Type B pancreatic cell (in vitro differentiated cells): ENCODE results near the gene C9orf78. TPM values are rescaled to one million over a fixed set of nuclear protein-coding genes. Genes with fewer than 3 reads are reported as not detected.

ENCODE experiments used
- DNase-seq: peaks from one replicate; pipeline ENCODE4 v3.0.0; 2021; ENCODE audit warnings: mixed read lengths; ENCODE audit not compliant: unreplicated experiment; ENCODE audit errors: extremely low spot score
- H3K27ac Mint-ChIP-seq: 2 replicates; pipeline ENCODE4 v1.8.0; 2021; ENCODE audit warnings: mild to moderate bottlenecking, mixed read lengths
- H3K27me3 Mint-ChIP-seq: 2 replicates; pipeline ENCODE4 v1.8.0; 2021; ENCODE audit warnings: mixed read lengths
- H3K36me3 Mint-ChIP-seq: 2 replicates; pipeline ENCODE4 v1.8.0; 2021; ENCODE audit warnings: mixed read lengths
- H3K4me1 Mint-ChIP-seq: one replicate; pipeline ENCODE4 v1.8.0; 2021; ENCODE audit warnings: mixed read lengths; ENCODE audit not compliant: unreplicated experiment
- H3K4me3 Mint-ChIP-seq: 2 replicates; pipeline ENCODE4 v1.8.0; 2021; ENCODE audit warnings: mild to moderate bottlenecking, mixed read lengths
- H3K9me3 Mint-ChIP-seq: 2 replicates; pipeline ENCODE4 v1.8.0; 2021; ENCODE audit warnings: mixed read lengths
- CTCF ChIP-seq: fragments of 200-600 bp; sonication (generic); conservative IDR thresholded peaks from 2 replicates; pipeline ENCODE4 v1.5.0; 2021; ENCODE audit warnings: antibody characterized with exemption, mild to moderate bottlenecking
- total RNA-seq: library from RNA; stranded (reverse); gene quantifications from 2 replicates; pipeline ENCODE4 v1.2.1, GENCODE V29; 2021; ENCODE audit warnings: low replicate concordance

Gene C9orf78
- total RNA-seq, 1 donor from 2014 or later: 35.4 TPM

- no peak for TF ChIP-seq CTCF
Measured at GRCh38 chr9:129826344-129826743, 8.7 kb downstream of the C9orf78 start.

GRCh38 chr9:129823935-129824601, 11.0 kb downstream of the C9orf78 start, which contains the start of gene TOR1A:
Gene TOR1A (minus strand): TSS chr9:129824136. CDS start chr9:129824085, 51 bp downstream.
- Mint-ChIP-seq H3K36me3 (peaks cover 5% of the 10 kb centered on the region), H3K27me3 (no peaks in the 10 kb centered on the region), H3K9me3 (no peaks in the 10 kb centered on the region), H3K4me3 (peak within 1 kb of the TSS; percentile 92), H3K27ac (peak within 1 kb of the TSS; percentile 74), H3K4me1 (peaks cover 10% of the 10 kb centered on the region)
- no peak for TF ChIP-seq CTCF
- peak; percentile 92 for DNase-seq

More at GRCh38 chr9:129826344-129826743, 8.7 kb downstream of the C9orf78 start:
- Mint-ChIP-seq H3K36me3 (peaks cover 5% of the 10 kb centered on the region), H3K4me1 (peaks cover 10% of the 10 kb centered on the region), H3K9me3 (no peaks in the 10 kb centered on the region), H3K27ac (no peak overlapping the region), H3K27me3 (no peaks in the 10 kb centered on the region), H3K4me3 (no peak overlapping the region)
- DNase-seq: no peak

DNA sequence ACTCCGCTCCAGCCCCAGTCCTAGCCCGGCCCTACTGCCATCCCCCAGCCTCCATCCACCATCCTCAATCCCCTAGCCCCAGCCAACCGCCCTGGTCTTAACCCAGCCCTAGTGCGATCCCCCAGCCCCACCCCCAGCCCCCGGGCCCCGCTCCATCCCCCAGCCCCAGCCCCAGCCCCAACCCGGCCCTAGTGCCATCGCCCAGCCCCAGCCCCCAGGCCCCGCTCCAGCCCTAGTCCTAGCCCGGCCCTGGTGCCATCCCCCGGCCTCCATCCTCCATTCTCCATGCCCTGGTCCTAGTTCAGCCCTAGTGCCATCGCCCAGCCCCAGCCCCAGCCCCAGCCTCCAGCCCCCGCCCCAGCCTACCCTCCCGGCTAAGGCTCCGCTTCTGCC, 11.5 kb downstream of the C9orf78 start:
- Mint-ChIP-seq H3K9me3 (no peaks in the 10 kb centered on the region), H3K27ac (no peak overlapping the region)

DNA sequence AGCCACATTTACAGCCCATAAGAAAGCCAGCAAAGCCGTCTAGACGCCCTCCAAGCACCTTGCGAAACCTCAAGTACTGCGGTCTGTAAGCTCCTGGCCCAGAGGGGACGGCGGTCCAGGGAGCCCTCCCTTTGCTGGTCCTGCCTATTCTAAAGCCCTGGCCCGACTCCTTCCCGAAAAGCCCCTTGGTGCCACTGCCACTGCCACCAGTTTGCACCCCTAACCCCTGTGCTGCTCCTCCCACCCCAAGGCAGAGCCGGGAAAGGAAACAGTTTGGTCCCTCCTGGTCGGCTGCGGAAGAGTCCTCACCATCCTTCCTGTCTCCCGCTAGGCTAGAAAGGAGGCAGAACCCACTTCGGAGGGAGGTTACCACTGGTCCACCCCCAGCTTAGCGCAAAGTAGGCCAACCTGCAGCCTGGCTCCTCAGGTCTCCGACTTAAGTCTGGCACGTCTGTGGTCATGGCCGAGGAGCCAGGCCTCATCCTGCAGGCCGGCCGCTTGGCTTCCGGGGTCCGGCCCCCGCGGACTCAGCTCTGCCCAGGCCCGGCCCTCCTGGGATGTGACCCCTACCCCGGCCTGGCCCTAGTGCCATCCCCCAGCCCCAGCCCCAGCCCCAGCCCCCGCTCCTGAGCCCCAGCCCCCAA, 12.1 kb downstream of the C9orf78 start:
- TF ChIP-seq CTCF: no peak
- no peaks in the 10 kb centered on the region for H3K9me3 Mint-ChIP-seq
- peak overlapping the region; percentile 92 for H3K4me3 Mint-ChIP-seq
- H3K27ac Mint-ChIP-seq: no peak overlapping the region
- peaks cover 12% of the 10 kb centered on the region for H3K36me3 Mint-ChIP-seq
- no peaks in the 10 kb centered on the region for H3K27me3 Mint-ChIP-seq
- H3K4me1 Mint-ChIP-seq: peaks cover 10% of the 10 kb centered on the region
- no peak for DNase-seq

More for the DNA sequence above, 11.5 kb downstream of the C9orf78 start:
- DNase-seq: no peak
- Mint-ChIP-seq H3K36me3 (peaks cover 11% of the 10 kb centered on the region), H3K4me1 (peaks cover 10% of the 10 kb centered on the region), H3K27me3 (no peaks in the 10 kb centered on the region), H3K4me3 (peak overlapping the region; percentile 92)
- TF ChIP-seq CTCF: no peak

DNA sequence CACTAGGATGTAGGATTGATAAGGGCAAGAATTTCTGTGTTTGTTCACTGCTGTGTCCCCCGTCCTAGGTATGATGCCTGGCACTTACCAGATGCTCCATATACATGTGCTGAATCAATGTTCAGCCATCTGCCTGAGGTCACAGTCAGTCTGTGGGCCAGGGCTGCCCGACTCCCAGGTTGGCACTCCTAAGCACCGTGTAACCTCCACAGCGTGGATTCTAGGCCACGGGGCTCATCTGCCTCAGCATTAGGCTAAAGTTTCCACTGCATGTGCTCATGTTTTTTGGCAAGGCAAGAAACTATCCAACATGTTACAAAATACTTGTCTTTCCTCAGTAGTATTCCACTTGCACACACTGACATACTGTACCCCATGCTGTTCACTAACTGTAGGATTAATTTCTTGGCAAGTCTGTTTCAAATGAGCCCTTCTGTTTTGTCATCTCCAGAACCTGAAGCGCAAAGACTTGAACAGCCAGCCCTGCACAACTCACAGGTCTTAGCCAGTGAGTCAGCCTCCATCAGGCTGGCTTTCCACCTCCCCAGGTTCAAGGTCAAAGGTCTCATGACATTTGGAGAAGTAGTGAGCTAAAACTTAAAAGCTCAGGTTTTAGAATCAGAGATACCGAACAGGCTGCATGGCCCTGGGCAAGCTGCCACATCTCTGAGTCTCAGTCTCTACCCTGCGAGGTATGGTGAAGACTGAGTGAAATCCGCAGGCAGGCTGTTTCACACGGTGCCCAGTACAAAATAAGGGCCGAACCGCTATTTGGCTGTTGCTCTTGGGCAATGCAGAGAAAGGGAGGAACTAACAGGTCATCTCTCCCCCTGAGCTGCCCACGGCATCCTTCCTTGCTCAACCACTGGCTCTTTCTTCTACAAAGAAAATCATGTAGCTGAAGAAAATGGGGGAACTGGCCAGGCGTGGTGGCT, 18.3 kb downstream of the C9orf78 start:
- no peak for TF ChIP-seq CTCF
- Mint-ChIP-seq H3K9me3 (no peaks in the 10 kb centered on the region), H3K27me3 (no peaks in the 10 kb centered on the region), H3K36me3 (peaks cover 15% of the 10 kb centered on the region), H3K4me3 (no peak overlapping the region), H3K4me1 (no peaks in the 10 kb centered on the region), H3K27ac (no peak overlapping the region)
- DNase-seq: no peak
